Activated T-helper 1 cell treated with anti-CD3 and anti-CD28 coated beads, Interleukin-12 subunit alpha, Interleukin-12 subunit beta, Interleukin-2, Interleukin-4 antibody, amounts not matched to agents 30 ng/mL and 10 ng/mL and 1 ng/mL, durations not matched to agents 14 hours and 24 hours and 36 hours (primary cell): Measurements from ENCODE around the gene SLC66A3. TPM values are rescaled to one million over a fixed set of nuclear protein-coding genes. Genes with fewer than 3 reads are reported as not detected.
"Not testable (repeated sequence)": the region's sequence is repeated elsewhere in the genome, so short reads cannot be mapped to it uniquely, and the experiment has no call there.

ENCODE experiments used
- DNase-seq: peaks from one replicate; pipeline ENCODE4 v3.0.0; 2021; ENCODE audit warnings: low spot score
- H3K27ac Mint-ChIP-seq: one replicate; pipeline ENCODE4 v1.8.0; 2021; ENCODE audit warnings: mild to moderate bottlenecking, mixed read lengths
- H3K27me3 Mint-ChIP-seq: one replicate; pipeline ENCODE4 v1.8.0; 2022; ENCODE audit warnings: mild to moderate bottlenecking, moderate library complexity, mixed read lengths; ENCODE audit not compliant: insufficient read depth
- H3K36me3 Mint-ChIP-seq: one replicate; pipeline ENCODE4 v1.8.0; 2021; ENCODE audit warnings: low read depth, mixed read lengths
- H3K4me1 Mint-ChIP-seq: one replicate; pipeline ENCODE4 v1.8.0; 2021; ENCODE audit warnings: low read depth, mixed read lengths
- H3K4me3 Mint-ChIP-seq: one replicate; pipeline ENCODE4 v1.8.0; 2021; ENCODE audit warnings: mild to moderate bottlenecking, moderate library complexity, mixed read lengths
- H3K9me3 Mint-ChIP-seq: one replicate; pipeline ENCODE4 v1.8.0; 2021; ENCODE audit warnings: mixed read lengths
- intact Hi-C: fragments of 100-400 bp; cut with micrococcal nuclease; formaldehyde crosslinking; loops from one replicate; pipeline ENCODE4 v1.15.1; 2024
- total RNA-seq: library from RNA; stranded (reverse); gene quantifications from 2 replicates; pipeline ENCODE4 v1.2.3, GENCODE V29; 2022

The SLC66A3 gene
- total RNA-seq, 1 donor from 2014 or later: 7.9 TPM

DNA sequence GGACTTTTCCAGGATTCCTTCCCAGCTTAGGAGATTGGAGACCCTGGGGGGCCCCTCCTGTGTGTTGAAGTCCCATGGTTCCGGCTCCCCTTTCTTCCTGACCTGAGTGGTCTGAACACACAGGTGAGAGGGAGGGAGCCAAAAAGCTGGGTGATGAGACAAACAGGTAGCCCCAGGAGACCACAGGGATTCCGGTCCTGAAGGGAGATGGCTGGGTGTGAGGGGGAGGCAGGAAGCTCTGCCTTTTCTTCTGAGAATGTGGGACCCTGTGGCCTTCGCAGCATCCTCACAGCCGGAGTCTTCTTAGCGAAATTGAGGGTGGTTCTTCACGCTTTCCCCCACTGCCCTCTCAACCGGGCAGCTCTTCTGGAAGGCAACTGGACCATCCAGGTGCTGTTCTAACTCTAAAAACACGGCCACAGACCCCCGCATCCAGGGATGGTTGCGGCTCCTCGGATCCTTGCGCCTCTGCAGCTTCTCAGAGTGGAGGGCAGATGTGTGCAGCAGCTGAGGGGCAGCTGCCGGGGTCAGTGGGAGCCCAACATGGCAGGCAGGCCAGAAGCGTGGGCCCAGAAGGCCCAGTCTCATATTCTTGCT lies 4.4 kb downstream of the SLC66A3 start:
- intact Hi-C loops: no loop called here
- no peaks in the 10 kb centered on the region for H3K9me3 Mint-ChIP-seq
- no peak overlapping the region for H3K4me3 Mint-ChIP-seq
- H3K27me3 Mint-ChIP-seq: no peaks in the 10 kb centered on the region
- no peaks in the 10 kb centered on the region for H3K36me3 Mint-ChIP-seq
- no peak for DNase-seq
- H3K4me1 Mint-ChIP-seq: peaks cover 15% of the 10 kb centered on the region
- no peak overlapping the region for H3K27ac Mint-ChIP-seq

DNA sequence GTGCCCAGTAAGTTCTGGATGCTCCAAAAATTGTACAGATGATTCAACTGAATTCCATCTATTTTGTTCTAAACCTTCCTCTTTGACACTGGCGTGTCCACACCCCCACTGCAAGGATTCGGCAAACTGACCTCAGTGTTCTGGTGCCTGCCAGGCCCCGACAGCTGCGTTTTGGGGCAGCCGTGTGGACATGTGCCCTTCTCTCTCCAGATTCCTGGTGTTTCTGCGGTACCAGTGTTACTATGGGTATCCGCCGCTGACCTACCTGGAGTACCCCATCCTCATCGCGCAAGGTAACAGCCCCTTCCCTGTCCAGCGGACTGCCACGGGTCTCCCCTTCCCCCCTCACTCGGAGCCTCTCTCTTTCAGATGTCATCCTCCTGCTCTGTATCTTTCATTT lies 5.0 kb downstream of the SLC66A3 start:
- H3K27me3 Mint-ChIP-seq: no peaks in the 10 kb centered on the region
- no peak overlapping the region for H3K4me3 Mint-ChIP-seq
- intact Hi-C loops: no loop called here
- H3K9me3 Mint-ChIP-seq: no peaks in the 10 kb centered on the region
- peaks cover 14% of the 10 kb centered on the region for H3K4me1 Mint-ChIP-seq
- no peaks in the 10 kb centered on the region for H3K36me3 Mint-ChIP-seq
- peak overlapping the region; percentile 23 for H3K27ac Mint-ChIP-seq
- DNase-seq: no peak

DNA sequence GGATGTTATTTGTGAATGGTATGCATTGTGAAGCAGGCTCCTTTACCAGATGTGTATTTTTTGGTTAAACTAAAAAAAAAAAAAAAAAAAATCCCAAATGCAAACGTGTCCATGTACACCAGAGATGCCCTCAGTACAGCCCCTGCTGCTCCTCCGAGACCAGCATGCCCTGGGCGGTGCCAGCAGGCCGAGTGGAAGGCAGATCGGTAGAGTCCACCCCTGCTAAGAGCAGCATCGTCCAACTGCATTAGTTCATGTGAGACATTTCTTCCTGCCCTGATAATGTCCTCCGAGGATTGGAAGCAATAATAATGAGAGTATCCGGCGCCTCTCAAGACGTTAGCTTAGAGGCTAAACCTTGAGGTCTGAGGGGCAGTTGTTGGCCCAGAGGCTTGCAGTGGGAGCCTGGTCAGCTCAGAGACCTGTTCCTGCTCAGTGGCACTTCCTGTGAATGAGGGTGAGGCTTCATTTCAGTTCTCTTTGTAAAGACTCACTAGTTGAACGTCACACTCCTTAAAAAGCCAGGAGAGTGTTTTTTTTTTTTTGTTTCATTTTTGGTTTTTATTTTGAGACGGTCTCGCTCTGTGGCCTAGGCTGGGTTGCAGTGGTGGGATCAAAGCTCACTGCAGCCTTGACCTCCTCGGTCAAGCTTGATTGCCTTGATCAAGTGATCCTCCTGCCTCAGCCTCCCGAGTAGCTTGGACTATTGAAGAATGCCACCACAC lies 5.6 kb downstream of the SLC66A3 start:
- peaks cover 12% of the 10 kb centered on the region for H3K4me1 Mint-ChIP-seq

DNA sequence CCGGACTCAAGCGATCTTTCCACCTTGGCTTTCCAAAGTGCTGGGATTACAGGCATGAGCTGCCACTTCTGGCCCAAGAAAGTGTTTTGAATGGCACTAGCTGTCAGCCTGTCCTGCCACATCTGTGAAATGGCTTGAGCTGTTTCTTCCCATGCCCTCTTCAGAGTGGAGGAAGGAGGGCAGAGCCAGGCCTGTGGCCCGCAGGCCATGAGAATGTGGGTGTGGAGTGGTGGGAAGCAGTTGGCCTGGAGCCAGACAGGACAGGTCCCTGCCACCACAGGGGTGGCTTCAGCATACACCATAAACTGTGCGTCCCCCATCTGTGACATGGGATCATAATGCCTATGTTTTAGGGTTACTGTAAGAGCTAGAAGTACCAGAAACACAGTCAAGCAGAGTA lies 6.5 kb downstream of the SLC66A3 start:
- DNase-seq: no peak
- no peaks in the 10 kb centered on the region for H3K27me3 Mint-ChIP-seq
- peaks cover 9% of the 10 kb centered on the region for H3K4me1 Mint-ChIP-seq
- no peaks in the 10 kb centered on the region for H3K36me3 Mint-ChIP-seq
- H3K4me3 Mint-ChIP-seq: no peak overlapping the region
- intact Hi-C loops: no loop called here
- H3K27ac Mint-ChIP-seq: peak overlapping the region; percentile 79
- H3K9me3 Mint-ChIP-seq: no peaks in the 10 kb centered on the region

More for the DNA sequence above, 5.6 kb downstream of the SLC66A3 start:
- H3K9me3 Mint-ChIP-seq: no peaks in the 10 kb centered on the region
- H3K4me3 Mint-ChIP-seq: peak overlapping the region; percentile 30
- no peaks in the 10 kb centered on the region for H3K27me3 Mint-ChIP-seq
- no peaks in the 10 kb centered on the region for H3K36me3 Mint-ChIP-seq
- intact Hi-C loops: no loop called here
- peak overlapping the region; percentile 79 for H3K27ac Mint-ChIP-seq
- no peak for DNase-seq

DNA sequence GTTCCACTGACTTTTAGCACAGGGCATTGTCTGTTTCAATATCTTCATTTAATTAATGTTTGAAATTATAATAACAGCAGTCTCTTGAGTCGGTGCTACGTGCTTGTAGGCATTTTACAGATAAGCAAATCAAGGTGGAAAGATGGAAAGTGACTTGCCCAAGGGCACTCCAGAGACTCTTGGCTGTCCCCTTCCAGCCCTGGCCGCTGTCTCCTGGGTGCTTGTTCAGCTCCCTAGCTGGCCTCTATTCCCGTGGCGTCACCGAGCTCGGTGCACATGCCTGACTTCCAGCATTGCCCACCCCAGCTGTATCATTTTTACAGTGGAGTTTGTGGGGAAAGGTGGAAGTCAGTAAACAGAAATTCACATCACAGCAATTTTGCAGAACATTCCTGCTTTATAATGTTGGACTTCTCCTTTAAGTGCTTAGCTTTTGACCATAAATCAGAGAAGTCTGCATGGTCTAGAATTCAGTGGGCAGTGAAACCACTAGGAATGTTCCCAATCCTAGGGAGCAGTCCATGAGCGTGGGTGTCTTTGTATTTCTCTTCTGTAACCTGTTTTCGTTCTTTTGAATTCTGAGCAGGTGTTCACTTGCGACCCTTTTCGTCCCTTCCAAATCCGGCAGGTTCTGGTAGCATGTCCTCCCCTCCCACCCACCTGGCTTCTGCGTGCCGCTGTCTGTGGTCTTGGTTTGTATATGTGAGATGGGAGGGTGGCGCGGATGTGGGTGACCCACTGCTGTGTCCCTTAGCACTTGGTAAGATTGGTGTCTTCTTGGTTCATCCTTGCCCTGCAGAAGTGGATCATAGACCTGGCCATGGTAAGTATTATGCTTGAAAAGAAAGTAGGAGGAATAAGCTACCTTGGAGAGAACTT lies 8.4 kb downstream of the SLC66A3 start:
- Mint-ChIP-seq H3K27ac (no peak overlapping the region), H3K9me3 (no peaks in the 10 kb centered on the region), H3K4me3 (no peak overlapping the region), H3K36me3 (no peaks in the 10 kb centered on the region), H3K4me1 (peaks cover 9% of the 10 kb centered on the region), H3K27me3 (no peaks in the 10 kb centered on the region)
- intact Hi-C loops: no loop called here
- no peak for DNase-seq

DNA sequence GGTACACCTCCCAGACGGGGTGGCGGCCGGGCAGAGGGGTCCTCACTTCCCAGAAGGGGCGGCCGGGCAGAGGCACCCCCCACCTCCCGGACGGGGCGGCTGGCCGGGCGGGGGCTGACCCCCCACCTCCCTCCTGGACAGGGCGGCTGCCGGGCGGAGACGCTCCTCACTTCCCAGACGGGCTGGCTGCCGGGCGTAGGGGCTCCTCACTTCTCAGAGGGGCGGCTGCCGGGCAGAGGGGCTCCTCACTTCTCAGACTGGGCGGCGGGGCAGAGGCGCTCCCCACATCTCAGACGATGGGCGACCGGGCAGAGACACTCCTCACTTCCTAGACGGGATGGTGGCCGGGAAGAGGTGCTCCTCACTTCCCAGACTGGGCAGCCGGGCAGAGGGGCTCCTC lies 9.8 kb downstream of the SLC66A3 start:
- intact Hi-C loops, H3K27ac Mint-ChIP-seq, H3K9me3 Mint-ChIP-seq, H3K36me3 Mint-ChIP-seq, DNase-seq, H3K4me1 Mint-ChIP-seq, H3K4me3 Mint-ChIP-seq, H3K27me3 Mint-ChIP-seq: not testable (repeated sequence)

DNA sequence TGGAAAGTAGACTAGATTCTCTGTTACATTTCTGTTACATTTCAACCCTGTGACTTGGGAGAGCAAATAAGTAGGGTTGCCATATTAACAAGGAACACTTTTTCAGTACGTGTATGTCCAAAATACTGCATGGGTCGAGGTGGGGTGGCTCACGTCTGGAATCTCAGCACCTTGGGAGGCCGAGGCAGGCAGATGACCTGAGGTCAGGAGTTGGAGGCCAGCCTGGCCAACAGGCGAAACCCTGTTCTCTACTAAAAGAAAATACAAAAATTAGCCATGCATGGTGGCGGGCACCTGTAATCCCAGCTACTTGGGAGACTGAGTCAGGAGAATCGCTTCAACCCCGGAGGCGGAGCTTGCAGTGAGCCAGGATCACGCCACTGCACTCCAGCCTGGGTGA lies 11.2 kb downstream of the SLC66A3 start:
- Mint-ChIP-seq H3K9me3 (no peaks in the 10 kb centered on the region), H3K27me3 (no peaks in the 10 kb centered on the region), H3K27ac (no peak overlapping the region), H3K4me1 (no peaks in the 10 kb centered on the region), H3K4me3 (no peak overlapping the region), H3K36me3 (no peaks in the 10 kb centered on the region)
- intact Hi-C loops: no loop called here
- DNase-seq: no peak

DNA sequence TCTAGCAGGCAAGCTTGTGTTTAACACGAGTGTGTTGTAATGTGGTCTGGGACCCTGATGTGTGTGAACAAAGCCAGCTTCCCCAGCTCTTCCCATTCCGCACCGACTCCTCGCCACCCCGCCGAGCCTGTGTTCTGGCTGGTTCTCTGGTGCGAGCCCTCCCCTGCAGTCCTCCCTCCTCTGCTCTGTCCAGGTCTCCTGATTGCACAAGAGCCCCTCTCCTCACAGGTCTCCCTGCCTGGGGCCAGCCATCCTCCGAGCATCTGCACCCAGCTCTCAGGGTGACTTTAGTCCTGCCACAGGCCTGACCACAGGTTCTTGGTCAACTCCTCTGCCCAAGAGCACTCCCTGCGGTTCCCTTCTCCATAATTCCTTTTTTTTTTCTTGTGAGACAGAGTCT lies 13.2 kb downstream of the SLC66A3 start:
- intact Hi-C loops: no loop called here
- Mint-ChIP-seq H3K4me3 (no peak overlapping the region), H3K36me3 (no peaks in the 10 kb centered on the region), H3K9me3 (no peaks in the 10 kb centered on the region), H3K27ac (no peak overlapping the region), H3K27me3 (no peaks in the 10 kb centered on the region), H3K4me1 (no peaks in the 10 kb centered on the region)
- DNase-seq: no peak

DNA sequence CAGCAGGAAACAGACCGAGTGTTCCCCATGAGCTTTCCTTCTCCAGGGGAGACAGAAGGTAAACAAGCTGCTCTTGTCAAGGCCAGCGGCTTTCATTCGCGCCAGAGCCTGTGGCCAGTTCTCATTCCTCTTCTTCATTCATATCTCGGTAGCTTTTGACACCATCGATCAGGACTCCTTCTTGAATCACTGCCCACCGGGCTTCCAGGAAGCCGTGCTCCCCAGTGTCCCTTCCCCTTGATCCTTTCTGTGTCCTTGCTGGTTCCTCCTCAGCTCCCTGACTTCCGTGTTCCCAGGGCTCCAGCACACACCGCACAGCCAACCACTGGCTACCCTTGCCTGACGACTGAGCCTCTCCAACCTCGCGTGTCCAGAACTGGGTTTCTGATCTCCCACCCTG lies 14.1 kb downstream of the SLC66A3 start:
- no peaks in the 10 kb centered on the region for H3K27me3 Mint-ChIP-seq
- intact Hi-C loops: no loop called here
- H3K4me1 Mint-ChIP-seq: no peaks in the 10 kb centered on the region
- no peak overlapping the region for H3K27ac Mint-ChIP-seq
- H3K4me3 Mint-ChIP-seq: no peak overlapping the region
- no peak for DNase-seq
- H3K36me3 Mint-ChIP-seq: no peaks in the 10 kb centered on the region
- no peaks in the 10 kb centered on the region for H3K9me3 Mint-ChIP-seq

DNA sequence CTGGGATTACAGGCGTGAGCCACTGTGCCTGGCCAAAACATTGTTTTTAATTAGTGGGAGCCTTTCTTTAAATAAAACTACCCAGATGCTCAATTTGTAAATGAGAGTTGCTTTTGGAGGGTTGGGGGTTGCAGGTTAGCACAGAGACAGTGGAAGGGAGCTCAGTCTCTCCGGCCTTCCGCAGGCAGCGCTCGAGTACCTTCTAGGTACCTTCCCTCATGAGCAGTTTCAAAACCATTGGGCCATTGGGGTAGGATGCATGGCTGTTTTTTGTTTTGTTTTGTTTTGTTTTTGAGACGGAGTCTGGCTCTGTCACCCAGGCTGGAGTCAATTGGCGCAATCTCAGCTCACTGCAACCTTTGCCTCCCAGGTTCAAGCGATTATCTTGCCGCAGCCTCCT lies 19.0 kb downstream of the SLC66A3 start:
- no peak overlapping the region for H3K27ac Mint-ChIP-seq
- H3K9me3 Mint-ChIP-seq: no peaks in the 10 kb centered on the region
- H3K4me3 Mint-ChIP-seq: no peak overlapping the region
- H3K36me3 Mint-ChIP-seq: peaks cover 4% of the 10 kb centered on the region
- intact Hi-C loops: loop anchor here (5.0 kb wide), 1 partner anchor 1753 kb away; no protein-coding TSS in a partner anchor
- H3K27me3 Mint-ChIP-seq: no peaks in the 10 kb centered on the region
- H3K4me1 Mint-ChIP-seq: peaks cover 13% of the 10 kb centered on the region
- DNase-seq: no peak

DNA sequence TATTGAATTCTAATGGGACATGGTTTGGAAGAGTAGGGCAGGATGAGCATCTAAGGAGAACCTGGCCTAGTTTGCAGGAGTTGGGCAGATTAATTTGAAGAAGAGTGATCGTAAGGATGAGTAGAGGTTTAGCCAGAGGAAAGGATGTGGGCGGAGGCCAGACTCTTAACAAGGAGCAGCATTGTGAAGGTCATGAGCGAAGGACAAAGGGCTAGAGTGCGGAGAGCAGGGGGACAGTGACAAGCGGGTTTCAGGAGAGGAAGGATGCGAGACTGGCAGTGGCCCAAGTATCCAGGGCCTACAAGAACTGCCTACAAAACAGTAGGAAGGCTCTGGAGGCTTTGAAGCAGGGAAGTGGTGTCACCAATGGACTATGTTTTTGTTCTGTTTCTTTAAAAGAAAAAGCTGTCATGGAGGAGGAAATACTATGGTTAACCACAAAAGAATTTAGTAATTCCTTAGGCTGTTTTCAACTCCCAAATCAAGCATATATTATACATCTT lies 20.1 kb downstream of the SLC66A3 start:
- H3K4me3 Mint-ChIP-seq: no peak overlapping the region
- H3K27me3 Mint-ChIP-seq: no peaks in the 10 kb centered on the region
- no peaks in the 10 kb centered on the region for H3K9me3 Mint-ChIP-seq
- DNase-seq: no peak
- peaks cover 13% of the 10 kb centered on the region for H3K4me1 Mint-ChIP-seq
- H3K27ac Mint-ChIP-seq: peak overlapping the region; percentile 59
- peaks cover 4% of the 10 kb centered on the region for H3K36me3 Mint-ChIP-seq
- intact Hi-C loops: no loop called here

DNA sequence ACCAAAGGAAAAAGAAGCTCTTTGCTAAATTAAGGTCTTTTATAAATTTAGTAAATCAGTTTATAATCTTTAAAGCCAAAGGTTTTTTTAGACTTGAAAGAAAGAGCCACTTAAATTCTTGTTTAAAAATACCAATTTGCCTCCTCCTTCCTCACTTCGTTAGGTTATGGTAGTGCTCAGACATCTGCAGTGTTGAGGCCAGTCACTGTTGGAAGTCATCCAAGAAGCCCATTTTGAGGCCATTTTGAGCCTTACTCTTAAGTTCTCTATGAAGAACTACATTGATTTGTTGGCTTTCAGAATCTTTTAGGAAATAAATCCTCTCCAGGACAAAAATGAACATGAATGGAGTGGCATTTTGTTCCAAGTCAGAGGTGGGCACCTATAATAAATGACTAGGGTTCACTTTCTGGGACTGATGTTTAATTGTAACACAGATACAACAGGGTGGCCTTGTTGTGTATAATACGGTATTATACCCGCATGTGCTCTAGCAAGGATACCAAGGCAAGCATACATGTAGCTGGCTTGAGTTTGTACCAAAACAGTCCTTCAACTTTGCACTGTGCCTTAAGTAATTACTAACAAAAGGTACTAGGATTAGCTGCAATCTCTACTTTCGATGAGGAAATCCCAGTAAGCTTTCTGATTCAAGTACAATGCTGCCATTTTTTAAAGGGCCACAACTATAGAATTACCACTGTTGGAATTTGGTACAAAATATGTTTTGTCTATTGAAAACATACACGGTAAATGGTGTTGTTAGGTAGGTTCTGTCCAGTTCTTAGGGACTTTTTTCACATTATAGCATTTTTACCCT lies 22.8 kb downstream of the SLC66A3 start:
- no peaks in the 10 kb centered on the region for H3K9me3 Mint-ChIP-seq
- no peak overlapping the region for H3K27ac Mint-ChIP-seq
- peaks cover 6% of the 10 kb centered on the region for H3K36me3 Mint-ChIP-seq
- H3K4me1 Mint-ChIP-seq: peaks cover 13% of the 10 kb centered on the region
- no peaks in the 10 kb centered on the region for H3K27me3 Mint-ChIP-seq
- intact Hi-C loops: no loop called here
- no peak overlapping the region for H3K4me3 Mint-ChIP-seq
- DNase-seq: no peak
